Gastroesophageal sphincter (tissue), 3 donors: Measurements from ENCODE around the gene TMOD4.

ENCODE experiments used
- CTCF ChIP-seq, 4 experiments: fragments of 200-600 bp in 2 of 4; fragments of 450-650 bp in 2 of 4; sonication (generic) in 1 of 4; IDR thresholded peaks; one replicate each; pipeline ENCODE4 v1.5.1; 2017 to 2019; ENCODE audit warnings: antibody characterized with exemption in 4 of 4, mild to moderate bottlenecking in 2 of 4, moderate library complexity in 2 of 4
- POLR2A ChIP-seq, 2 donors: fragments of 450-650 bp; IDR thresholded peaks; one replicate each; pipeline ENCODE4 v1.6.1; 2017; ENCODE audit warnings: antibody characterized with exemption in 2 of 2, mild to moderate bottlenecking in 2 of 2, moderate library complexity in 1 of 2

- TF ChIP-seq CTCF (IDR thresholded peaks at IDR 0.05) (no peak), POLR2A (IDR thresholded peaks at IDR 0.05) (no peak)
Measured at GRCh38 chr1:151145304-151146071, 30.3 kb downstream of the TMOD4 start.
